CD4-positive, alpha-beta T cell treated with Interleukin-12 subunit alpha and Interleukin-12 subunit beta, for 1 hour (primary cell): Measurements from ENCODE around the gene CDS2.

Experiments
- DNase-seq: peaks from one replicate; pipeline ENCODE4 v3.0.0-alpha.2; 2020

CDS2 gene

DNA sequence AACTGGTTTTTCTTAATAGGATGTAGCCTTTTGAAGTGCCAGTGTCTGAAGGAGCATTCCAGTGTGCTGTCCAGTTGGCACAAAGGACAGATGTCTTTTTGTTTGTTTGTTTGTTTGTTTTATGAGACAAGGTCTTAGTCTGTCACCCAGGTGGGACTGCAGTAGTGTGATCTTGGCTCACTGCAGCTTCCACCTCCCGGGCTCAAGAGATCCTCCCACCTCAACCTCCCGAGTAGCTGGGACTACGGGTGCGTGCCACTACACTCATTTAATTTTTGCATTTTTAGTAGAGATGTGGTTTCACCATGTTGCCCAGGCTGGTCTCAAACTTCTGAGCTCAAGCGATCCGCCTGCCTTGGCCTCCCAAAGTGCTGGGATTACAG lies 27.7 kb downstream of the CDS2 start:
- DNase-seq = no peak

GRCh38 chr20:5155404-5155803 lies 28.6 kb downstream of the CDS2 start:
- DNase-seq = no peak

DNA sequence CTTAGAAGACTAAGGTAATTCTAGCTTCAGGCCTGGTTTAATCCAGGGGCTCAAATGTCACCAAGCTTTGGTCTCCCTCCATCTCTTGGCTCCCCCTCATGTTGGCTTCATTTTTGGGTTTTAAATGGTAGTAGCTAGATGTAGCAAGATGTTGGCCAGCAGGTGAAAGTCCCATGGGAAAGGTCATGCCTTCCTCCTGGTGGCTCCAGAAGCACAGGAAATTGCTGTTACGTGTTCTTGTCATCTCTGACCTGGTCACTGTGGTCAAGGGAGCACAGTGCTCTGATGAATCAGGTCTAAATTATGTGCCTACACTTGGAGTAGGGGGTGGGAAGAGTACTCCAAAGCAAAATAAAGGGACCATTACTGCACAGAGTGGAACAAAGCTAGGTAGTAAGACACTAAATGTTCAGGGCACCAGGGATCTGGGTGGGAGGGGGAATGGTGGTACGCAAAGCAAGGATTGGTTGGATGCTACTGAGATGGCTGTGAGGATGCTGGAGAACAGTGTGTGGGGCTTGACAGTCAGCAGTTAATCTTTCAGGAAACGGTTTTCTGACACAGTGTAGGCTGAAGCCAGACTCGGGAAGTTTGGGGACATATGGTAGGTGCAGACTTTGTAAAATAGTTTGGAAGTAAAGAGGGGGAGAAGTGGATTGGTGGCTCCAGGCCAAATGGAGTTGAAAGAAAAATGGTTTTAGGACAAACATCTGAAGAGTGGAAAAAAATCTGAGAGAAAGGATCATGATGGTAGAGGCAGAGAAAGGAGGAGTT lies 30.1 kb downstream of the CDS2 start:
- DNase-seq = no peak

- no peak for DNase-seq
Measured at GRCh38 chr20:5159928-5160327, 33.1 kb downstream of the CDS2 start.

DNA sequence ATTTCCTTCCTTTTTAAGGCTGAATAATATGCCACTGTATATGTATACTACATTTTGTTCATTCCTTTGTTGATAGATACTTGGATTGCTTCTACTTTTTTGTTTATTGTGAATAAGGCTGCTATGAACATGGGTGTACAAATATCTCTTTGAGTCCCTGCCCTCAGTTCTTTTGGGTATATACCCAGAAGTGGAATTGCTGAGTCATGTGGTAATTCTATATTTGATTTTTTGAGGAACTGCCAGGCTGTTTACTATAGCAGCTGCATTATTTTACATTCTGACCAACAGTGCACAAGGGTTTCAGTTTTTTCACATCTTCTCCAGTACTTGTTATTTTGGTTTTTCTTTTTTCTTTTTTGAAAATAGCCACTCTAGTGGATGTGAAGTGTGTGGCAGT lies 34.1 kb downstream of the CDS2 start:
- no peak for DNase-seq

- DNase-seq = no peak
Measured at GRCh38 chr20:5161536-5162164, 34.8 kb downstream of the CDS2 start.

GRCh38 chr20:5164645-5165625 lies 38.1 kb downstream of the CDS2 start:
- DNase-seq = no peak

DNA sequence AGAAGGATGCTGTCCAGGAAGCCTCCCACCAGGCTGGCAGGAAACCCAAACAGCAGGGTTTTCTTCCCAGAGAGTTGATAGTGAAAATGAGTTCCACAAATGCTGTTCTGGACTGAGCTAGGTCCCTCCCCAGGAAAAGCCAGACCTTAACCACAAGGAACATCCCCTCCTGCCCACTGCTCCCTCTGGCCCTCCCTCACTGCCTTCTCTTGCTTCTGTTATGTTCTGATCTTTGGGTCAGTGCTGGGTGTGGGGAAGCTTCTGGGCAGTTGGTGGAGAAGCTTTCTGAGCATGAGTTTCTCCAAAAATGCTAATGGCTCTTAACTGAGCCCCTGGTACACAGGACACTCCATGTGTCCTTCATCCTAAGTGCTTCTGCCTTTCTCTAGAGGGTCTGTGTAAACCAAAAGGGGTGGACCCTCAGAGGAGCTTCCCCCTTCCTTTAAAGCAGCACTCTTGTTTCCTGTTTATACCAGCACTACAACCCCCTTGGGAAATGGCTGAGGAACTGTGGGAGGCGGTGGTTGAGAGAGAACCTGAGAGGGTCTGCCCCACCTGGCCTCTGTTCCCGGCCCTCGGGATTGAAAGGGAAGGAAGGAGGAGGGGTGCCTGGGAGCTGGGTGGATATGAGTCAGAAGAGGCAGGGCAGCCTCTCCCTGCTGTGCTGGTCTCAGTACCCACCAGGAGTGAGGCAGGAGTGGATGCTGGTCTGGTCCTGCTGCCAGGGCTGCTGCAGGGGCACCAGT lies 42.0 kb downstream of the CDS2 start:
- no peak for DNase-seq

GRCh38 chr20:5170341-5170740 lies 43.5 kb downstream of the CDS2 start:
- DNase-seq = no peak

- DNase-seq = no peak
Measured at GRCh38 chr20:5171064-5171789, 44.4 kb downstream of the CDS2 start.

DNA sequence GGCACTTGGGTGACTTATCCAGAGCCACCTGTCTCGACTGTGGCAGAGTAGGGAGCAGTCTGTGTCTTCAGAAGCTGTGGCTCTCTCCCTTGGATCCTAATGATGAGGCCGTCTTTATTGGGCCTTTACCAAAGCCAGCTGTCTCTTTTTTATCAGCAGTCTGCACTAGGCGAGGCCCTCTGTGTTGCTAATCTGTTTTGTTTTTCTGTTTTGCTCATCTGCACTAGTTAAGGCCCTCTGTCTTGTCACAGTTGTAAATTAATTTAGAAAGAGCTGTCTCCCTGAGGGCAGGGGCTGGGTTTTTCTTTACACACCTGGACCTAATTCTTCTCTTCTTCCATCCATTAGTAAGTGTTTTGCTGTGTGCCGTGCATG lies 45.0 kb downstream of the CDS2 start:
- no peak for DNase-seq

GRCh38 chr20:5172167-5172601 lies 45.4 kb downstream of the CDS2 start:
- DNase-seq = no peak

DNA sequence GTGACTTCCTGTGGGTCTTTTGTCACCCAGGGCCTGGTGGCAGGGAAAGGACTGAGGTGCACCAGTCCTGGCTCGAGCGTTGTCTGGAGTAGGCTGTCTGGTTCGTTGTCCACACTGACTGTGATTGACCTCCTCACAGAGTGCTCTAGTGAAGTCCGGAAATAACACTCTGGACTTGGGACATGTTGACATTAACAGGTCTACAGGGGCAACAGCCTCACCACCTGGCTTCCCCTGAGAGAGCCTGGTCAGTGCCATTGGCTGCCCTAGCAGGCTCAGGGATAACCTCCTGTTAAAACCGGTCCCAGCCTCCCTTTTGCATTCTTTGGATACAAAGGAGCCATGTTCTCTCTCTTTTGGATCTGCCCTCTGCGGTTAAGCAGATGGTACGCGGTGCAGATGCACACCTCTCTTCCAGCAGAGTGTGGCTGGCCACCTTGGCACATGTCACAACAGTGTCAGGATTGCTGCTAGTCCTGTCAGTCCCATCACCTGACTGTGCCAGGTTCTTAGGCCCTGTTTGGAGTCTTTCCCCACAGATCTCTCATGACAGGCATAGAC lies 46.2 kb downstream of the CDS2 start:
- DNase-seq = no peak

DNA sequence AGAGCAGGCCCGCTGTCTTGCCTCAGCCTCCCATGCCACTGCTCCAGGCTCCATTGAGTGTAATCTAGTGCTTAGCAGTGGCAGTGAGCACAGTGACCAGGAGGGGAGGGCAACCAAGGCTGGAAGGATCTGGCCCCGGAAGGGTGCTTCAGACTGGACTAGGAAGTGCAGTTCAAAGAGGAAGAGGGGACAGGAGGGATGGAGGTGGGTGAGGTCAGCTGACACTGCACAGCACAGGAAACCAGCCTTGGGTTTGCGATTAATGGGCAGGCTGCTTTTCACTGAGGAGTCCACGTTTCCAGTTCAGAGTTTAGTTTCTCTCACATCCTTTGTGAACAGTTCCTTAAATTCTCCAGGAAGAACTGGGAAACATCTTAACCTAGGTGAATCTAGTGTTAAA lies 46.9 kb downstream of the CDS2 start:
- DNase-seq = no peak

DNA sequence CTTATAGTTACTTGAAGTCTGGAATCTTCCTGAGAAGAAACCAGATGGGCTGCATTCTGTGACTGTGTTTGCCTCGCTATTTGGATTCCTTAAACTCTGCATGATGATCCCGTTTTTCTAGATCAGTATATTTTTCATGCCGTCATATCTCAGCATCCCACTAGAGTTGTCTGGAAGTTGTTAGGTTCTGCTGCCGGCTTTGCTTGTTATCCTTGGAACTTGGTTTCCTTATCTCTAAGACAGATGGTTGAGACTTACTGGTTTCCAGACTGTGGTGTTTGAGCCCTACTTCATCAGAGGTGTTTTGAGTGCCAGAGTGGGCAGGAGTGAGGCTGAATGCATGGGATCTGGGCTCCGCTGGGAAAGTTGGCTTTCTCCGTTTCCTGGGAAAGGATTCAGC lies 50.3 kb downstream of the CDS2 start:
- no peak for DNase-seq

DNA sequence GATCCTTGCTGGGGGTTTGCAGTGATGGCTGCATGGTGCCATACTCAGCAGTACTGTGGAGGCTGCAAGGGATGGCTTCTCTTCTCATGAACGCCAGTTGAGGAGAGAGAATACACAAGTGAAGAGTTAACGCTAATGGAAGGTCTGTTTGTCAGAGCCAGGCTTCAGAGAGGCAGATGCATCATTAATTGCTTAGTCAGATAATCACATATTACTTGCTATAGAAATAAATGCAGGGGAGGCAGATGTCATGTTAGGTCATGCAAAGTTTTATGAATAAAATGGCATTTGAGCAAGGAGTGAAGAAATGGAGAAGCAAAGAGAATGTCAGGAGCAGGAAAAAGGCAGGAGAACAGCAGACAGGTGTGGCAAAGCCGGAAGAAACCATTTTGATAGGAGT lies 51.2 kb downstream of the CDS2 start:
- DNase-seq = no peak

DNA sequence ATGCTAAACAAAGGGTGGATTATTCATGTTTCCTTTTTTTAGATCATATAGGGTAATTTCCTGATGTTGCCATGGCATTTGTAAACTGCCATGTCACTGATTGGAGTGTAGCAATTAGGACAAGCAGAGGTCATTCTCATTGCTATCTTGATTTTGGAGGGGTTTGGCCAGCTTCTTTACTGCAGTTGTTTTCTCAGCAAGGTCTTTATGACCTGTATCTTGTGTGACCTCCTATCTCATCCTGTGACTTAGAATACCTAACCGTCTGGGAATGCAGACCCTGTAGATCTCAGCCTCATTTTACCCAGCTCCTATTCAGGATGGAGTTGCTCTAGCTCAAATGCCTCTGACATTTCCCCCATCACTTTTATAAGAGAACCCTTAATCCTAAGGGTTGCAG lies 53.6 kb downstream of the CDS2 start:
- DNase-seq = no peak

DNA sequence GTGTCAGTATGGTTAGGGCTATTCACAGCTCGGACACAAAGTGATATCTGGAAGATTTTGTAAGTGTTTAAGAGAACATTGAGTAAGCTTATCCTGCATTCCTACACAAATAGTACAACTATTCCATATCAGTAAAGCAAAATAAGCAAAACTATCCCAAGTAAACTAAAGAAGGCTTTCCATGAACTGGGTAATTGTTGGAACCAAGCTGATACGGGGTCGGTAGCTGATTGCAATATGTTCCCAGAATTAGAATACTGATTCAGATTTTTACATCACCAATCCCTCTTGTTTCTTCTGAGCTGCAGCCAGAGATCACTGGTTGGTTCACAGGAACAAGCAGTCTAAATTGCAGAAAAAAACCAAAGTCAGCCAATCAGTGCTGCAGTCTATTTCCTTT lies 54.1 kb downstream of the CDS2 start:
- no peak for DNase-seq

GRCh38 chr20:5181492-5181891 lies 54.7 kb downstream of the CDS2 start:
- DNase-seq = no peak

GRCh38 chr20:5181958-5182357 lies 55.1 kb downstream of the CDS2 start:
- no peak for DNase-seq

GRCh38 chr20:5182615-5183254 lies 55.9 kb downstream of the CDS2 start:
- DNase-seq = no peak
